Left lung (tissue), 14 donors: ENCODE measurements around the gene PALMD. TPM values are rescaled to one million over a fixed set of nuclear protein-coding genes. Genes with fewer than 3 reads are reported as not detected.

Experiments used
- ATAC-seq: fragments of 200-7000 bp; cut with Tn5 transposase; one replicate; pipeline ENCODE4 v1.9.1; 2020; ENCODE audit warnings: moderate library complexity
- DNase-seq, 4 donors: peaks; one replicate each; pipeline ENCODE4 v3.0.0-alpha.2; 2013 to 2020
- H3K27ac ChIP-seq, 2 donors: fragments of 200-600 bp; sonication (generic) in 1 of 2; one replicate each; pipeline versions ENCODE4 v1.5.0 to v1.8.0; 2020 to 2021
- H3K27me3 ChIP-seq, 2 donors: fragments of 200-600 bp; sonication (generic) in 1 of 2; one replicate each; pipeline versions ENCODE4 v1.5.0 to v1.8.0; 2020 to 2021
- H3K36me3 ChIP-seq, 2 donors: fragments of 200-600 bp; sonication (generic) in 1 of 2; one replicate each; pipeline versions ENCODE4 v1.5.0 to v1.8.0; 2020 to 2021
- H3K4me1 ChIP-seq, 2 donors: fragments of 200-600 bp; one replicate each; pipeline ENCODE4 v1.8.0; 2021
- H3K4me3 ChIP-seq, 2 donors: fragments of 200-600 bp; sonication (generic) in 1 of 2; one replicate each; pipeline versions ENCODE4 v1.5.0 to v1.8.0; 2020 to 2021; ENCODE audit warnings: mild to moderate bottlenecking in 1 of 2
- H3K9me3 ChIP-seq, 2 donors: fragments of 200-600 bp; sonication (generic) in 1 of 2; one replicate each; pipeline versions ENCODE4 v1.5.0 to v1.8.0; 2020 to 2021
- CTCF ChIP-seq, 2 donors: fragments of 200-600 bp; sonication (generic) in 1 of 2; IDR thresholded peaks; one replicate each; pipeline versions ENCODE4 v1.5.0 to v1.8.0; 2021; ENCODE audit warnings: antibody characterized with exemption in 2 of 2
- intact Hi-C, 2 donors: fragments of 100-400 bp; cut with DNase I; formaldehyde crosslinking; loops; one replicate each; pipeline versions ENCODE4 v1.11.2 to v1.14.2; 2022
- long read RNA-seq, 12 donors: library from polyadenylated mRNA in 2 of 12; unstranded in 2 of 12; transcript quantifications; one replicate each; pipeline ENCODE4 v2.0.0 and lab custom pipeline, GENCODE V29; 2019 to 2026
- polyA plus RNA-seq, 6 donors: library from polyadenylated mRNA; unstranded; fragments of 120-200 nt; gene quantifications; one replicate each; pipeline ENCODE4 v1.2.1, GENCODE V29; 2013; ENCODE audit not compliant: insufficient read length in 6 of 6
- total RNA-seq, 2 donors: library from RNA; stranded (reverse); fragmentation: NEBNext Ultra II Directional; extraction: Animal tissue kit (Norgen Biotek cat#: 25700); gene quantifications; one replicate each; pipeline ENCODE4 v1.2.1, GENCODE V29; 2021
- donor health status: DM: no; HTN: yes; CAD: no.
- donor health status: DM: no; HTN: no; CAD: no.

Gene PALMD, protein sequence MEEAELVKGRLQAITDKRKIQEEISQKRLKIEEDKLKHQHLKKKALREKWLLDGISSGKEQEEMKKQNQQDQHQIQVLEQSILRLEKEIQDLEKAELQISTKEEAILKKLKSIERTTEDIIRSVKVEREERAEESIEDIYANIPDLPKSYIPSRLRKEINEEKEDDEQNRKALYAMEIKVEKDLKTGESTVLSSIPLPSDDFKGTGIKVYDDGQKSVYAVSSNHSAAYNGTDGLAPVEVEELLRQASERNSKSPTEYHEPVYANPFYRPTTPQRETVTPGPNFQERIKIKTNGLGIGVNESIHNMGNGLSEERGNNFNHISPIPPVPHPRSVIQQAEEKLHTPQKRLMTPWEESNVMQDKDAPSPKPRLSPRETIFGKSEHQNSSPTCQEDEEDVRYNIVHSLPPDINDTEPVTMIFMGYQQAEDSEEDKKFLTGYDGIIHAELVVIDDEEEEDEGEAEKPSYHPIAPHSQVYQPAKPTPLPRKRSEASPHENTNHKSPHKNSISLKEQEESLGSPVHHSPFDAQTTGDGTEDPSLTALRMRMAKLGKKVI
- total RNA-seq = 10 to 100 TPM; 14.3 to 22.5 TPM
- polyA plus RNA-seq = 10 to 100 TPM; 25.1 to 29.9 (median 27.2) TPM
- long read RNA-seq, donor 1, full-length matches to known transcripts = 11 of 22 reads
- long read RNA-seq, donor 1, partial matches to known transcripts = 11 of 22 reads
- long read RNA-seq, donor 1, other reads (novel, unspliced or antisense) = 0 of 22 reads
- long read RNA-seq, donor 2, partial matches to known transcripts = 6 of 12 reads
- long read RNA-seq, donor 2, other reads (novel, unspliced or antisense) = 0 of 12 reads
- long read RNA-seq, donor 3, partial matches to known transcripts = 10 of 12 reads
- long read RNA-seq, donor 3, other reads (novel, unspliced or antisense) = 0 of 12 reads
- long read RNA-seq, donor 4, partial matches to known transcripts = 13 of 14 reads
- long read RNA-seq, donor 4, other reads (novel, unspliced or antisense) = 0 of 14 reads
- long read RNA-seq, donor 5, transcript PALMD-203 (7 exons, 1,942 nt) = major isoform, 7 of 22 reads
- long read RNA-seq, donor 5, partial matches to known transcripts = 10 of 22 reads
- long read RNA-seq, donor 5, other reads (novel, unspliced or antisense) = 0 of 22 reads
- long read RNA-seq, donor 6, transcript PALMD-201 (8 exons, 2,510 nt) = major isoform, 5 of 22 reads
- long read RNA-seq, donor 6, partial matches to known transcripts = 15 of 22 reads
- long read RNA-seq, donor 6, other reads (novel, unspliced or antisense) = 0 of 22 reads
- long read RNA-seq, donor 7, partial matches to known transcripts = 0 of 2 reads
- long read RNA-seq, donor 7, other reads (novel, unspliced or antisense) = 0 of 2 reads
- long read RNA-seq, donor 8, transcript PALMD-201 (8 exons, 2,510 nt) = major isoform, 5 of 17 reads
- long read RNA-seq, donor 8, partial matches to known transcripts = 6 of 17 reads
- long read RNA-seq, donor 8, other reads (novel, unspliced or antisense) = 0 of 17 reads
- long read RNA-seq, donor 9 = 0 reads
- long read RNA-seq, donor 10, partial matches to known transcripts = 13 of 15 reads
- long read RNA-seq, donor 10, other reads (novel, unspliced or antisense) = 0 of 15 reads
- long read RNA-seq, donor 11, partial matches to known transcripts = 5 of 8 reads
- long read RNA-seq, donor 11, other reads (novel, unspliced or antisense) = 0 of 8 reads
- long read RNA-seq, donor 12, partial matches to known transcripts = 0 of 5 reads
- long read RNA-seq, donor 12, other reads (novel, unspliced or antisense) = 0 of 5 reads

DNA sequence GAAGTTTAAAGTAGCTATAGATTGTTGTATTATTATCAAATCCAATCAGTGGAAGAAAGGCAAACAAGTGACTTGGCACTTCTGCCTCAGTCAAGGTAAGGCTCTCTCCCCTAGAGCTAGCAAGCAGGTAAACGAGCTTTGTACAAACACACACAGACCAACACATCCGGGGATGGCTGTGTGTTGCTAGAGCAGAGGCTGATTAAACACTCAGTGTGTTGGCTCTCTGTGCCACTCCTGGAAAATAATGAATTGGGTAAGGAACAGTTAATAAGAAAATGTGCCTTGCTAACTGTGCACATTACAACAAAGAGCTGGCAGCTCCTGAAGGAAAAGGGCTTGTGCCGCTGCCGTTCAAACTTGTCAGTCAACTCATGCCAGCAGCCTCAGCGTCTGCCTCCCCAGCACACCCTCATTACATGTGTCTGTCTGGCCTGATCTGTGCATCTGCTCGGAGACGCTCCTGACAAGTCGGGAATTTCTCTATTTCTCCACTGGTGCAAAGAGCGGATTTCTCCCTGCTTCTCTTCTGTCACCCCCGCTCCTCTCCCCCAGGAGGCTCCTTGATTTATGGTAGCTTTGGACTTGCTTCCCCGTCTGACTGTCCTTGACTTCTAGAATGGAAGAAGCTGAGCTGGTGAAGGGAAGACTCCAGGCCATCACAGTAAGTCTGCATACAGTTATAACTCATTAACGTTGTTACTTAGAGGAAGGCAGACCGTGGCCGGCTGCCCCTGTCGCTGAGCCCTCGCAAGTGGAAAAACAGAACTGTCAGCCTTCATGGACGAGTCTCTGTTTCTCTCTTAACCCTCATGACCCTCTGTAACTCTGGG, at the start of gene PALMD:
TSS of gene PALMD (plus strand) at position 415 of the 833 bp plus-strand sequence. CDS start at position 620, 205 bp downstream.
- intact Hi-C loops = no loop called here
- TF ChIP-seq CTCF (IDR thresholded peaks at IDR 0.05) = no peak
- Histone ChIP-seq H3K36me3 (no peaks in the 10 kb centered on the region), H3K9me3 (no peaks in the 10 kb centered on the region), H3K4me3 (peak within 1 kb of the TSS; percentile 12 to 28), H3K4me1 (peaks cover 3 to 6% of the 10 kb centered on the region in 2 donors), H3K27ac (peak within 1 kb of the TSS; percentile 79 to 86), H3K27me3 (no peaks in the 10 kb centered on the region)
- DNase-seq = peak in 2 of 4 donors; percentile 56
- peak; percentile 80 for ATAC-seq

GRCh38 chr1:99598738-99599411, 47.0 kb upstream of the PALMD start:
- DNase-seq = no peak
- TF ChIP-seq CTCF (IDR thresholded peaks at IDR 0.05) = no peak
- Histone ChIP-seq H3K27me3 (no peaks in the 10 kb centered on the region), H3K4me1 (no peaks in the 10 kb centered on the region), H3K27ac (no peak overlapping the region), H3K9me3 (no peaks in the 10 kb centered on the region), H3K4me3 (no peak overlapping the region), H3K36me3 (no peaks in the 10 kb centered on the region)
- no peak for ATAC-seq
- intact Hi-C loops = no loop called here

DNA sequence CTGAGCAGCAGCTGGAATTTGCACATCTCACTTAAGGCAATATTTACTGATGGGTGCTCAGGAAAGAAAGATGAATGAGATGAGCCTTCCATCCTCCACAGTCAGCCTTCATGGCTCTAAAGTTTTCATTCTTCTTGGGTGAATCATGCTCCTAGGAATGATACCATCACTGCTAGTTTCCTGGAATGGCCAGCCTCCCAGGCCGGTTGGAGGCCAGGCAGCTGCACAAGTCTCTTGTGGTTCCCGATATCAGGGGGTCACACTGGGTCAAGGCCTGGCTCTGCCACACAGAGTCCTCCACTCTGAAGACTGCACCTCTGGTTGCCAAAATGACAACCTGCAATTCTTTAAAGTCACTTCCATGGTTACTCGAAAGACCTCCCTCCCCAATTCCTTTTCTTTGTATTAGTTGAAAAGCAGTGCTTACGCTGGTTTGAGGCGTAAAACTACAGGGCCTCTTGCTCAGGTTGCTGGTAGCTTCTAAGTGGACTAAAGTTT, 46.2 kb upstream of the PALMD start:
- Histone ChIP-seq H3K27ac (no peak overlapping the region), H3K36me3 (no peaks in the 10 kb centered on the region), H3K27me3 (no peaks in the 10 kb centered on the region), H3K9me3 (no peaks in the 10 kb centered on the region), H3K4me3 (no peak overlapping the region), H3K4me1 (no peaks in the 10 kb centered on the region)
- intact Hi-C loops = no loop called here
- no peak for TF ChIP-seq CTCF (IDR thresholded peaks at IDR 0.05)
- DNase-seq (peak in 2 of 4 donors; percentile 40 to 47), ATAC-seq (peak; percentile 80)
